IMR-90 (cell line): ENCODE data around the gene PRDM9. TPM values are rescaled to one million over a fixed set of nuclear protein-coding genes. Genes with fewer than 3 reads are reported as not detected.

ENCODE experiments used
- ATAC-seq: fragments of 200-7000 bp; cut with Tn5 transposase; 2 replicates; pipeline ENCODE4 v1.9.1; 2020; ENCODE audit warnings: low read depth, mild to moderate bottlenecking, moderate library complexity
- BruUV-seq: library from RNA; stranded (reverse); fragments of 400-500 nt; replicated peaks from 2 replicates; lab custom pipeline; 2021; lab: Mats Ljungman, UMichigan
- CTCF ChIA-PET: fragments of 300-600 bp; formaldehyde crosslinking; extraction: SDS; loops from one replicate; lab custom pipeline; 2021; ENCODE audit warnings: antibody characterized with exemption; lab: Yijun Ruan, JAX
- POLR2A ChIA-PET: fragments of 300-600 bp; sonication (Branson Sonifier 250); formaldehyde crosslinking; loops from one replicate; lab custom pipeline; 2022; ENCODE audit warnings: antibody characterized with exemption; ENCODE audit not compliant: unreplicated experiment; lab: Charles Lee
- DNase-seq: peaks from one replicate; pipeline ENCODE4 v3.0.0; 2013
- H2AFZ ChIP-seq: replicated peaks from 2 replicates; pipeline ENCODE3; 2013; ENCODE audit warnings: low read length, mild to moderate bottlenecking; ENCODE audit not compliant: poor library complexity
- H2AK5ac ChIP-seq: 2 replicates; pipeline ENCODE4 v1.6.1; 2013; ENCODE audit warnings: low read depth, low read length, inconsistent platforms
- H2AK9ac ChIP-seq: replicated peaks from 2 replicates; pipeline ENCODE3; 2013; ENCODE audit warnings: mild to moderate bottlenecking, low read depth, low read length, moderate library complexity; ENCODE audit not compliant: poor library complexity
- H2BK120ac ChIP-seq: 2 replicates; pipeline ENCODE4 v1.6.1; 2013; ENCODE audit warnings: low read depth, low read length, inconsistent platforms
- H2BK15ac ChIP-seq: 3 replicates; pipeline ENCODE4 v1.6.1; 2013; ENCODE audit warnings: low read depth, low read length, inconsistent platforms
- H2BK20ac ChIP-seq: 2 replicates; pipeline ENCODE4 v1.6.1; 2013; ENCODE audit warnings: low read depth, mild to moderate bottlenecking, inconsistent platforms, low read length, moderate library complexity
- H2BK5ac ChIP-seq: 2 replicates; pipeline ENCODE4 v1.6.1; 2013; ENCODE audit warnings: mild to moderate bottlenecking, low read depth, low read length, inconsistent platforms; ENCODE audit not compliant: poor library complexity, severe bottlenecking
- H3K14ac ChIP-seq: replicated peaks from 2 replicates; pipeline ENCODE4 v1.6.1; 2013; ENCODE audit warnings: low read depth, low read length, inconsistent platforms
- H3K18ac ChIP-seq: 2 replicates; pipeline ENCODE4 v1.6.1; 2013; ENCODE audit warnings: low read depth, low read length, control low read depth
- H3K23ac ChIP-seq: 2 replicates; pipeline ENCODE4 v1.6.1; 2013; ENCODE audit warnings: low read depth, low read length, inconsistent platforms
- H3K27ac ChIP-seq: 2 replicates; pipeline ENCODE4 v1.5.1; 2013; ENCODE audit warnings: mild to moderate bottlenecking, control low read depth, low read length; ENCODE audit not compliant: insufficient read depth
- H3K27me3 ChIP-seq: 2 replicates; pipeline ENCODE4 v1.6.1; 2013; ENCODE audit warnings: low read length; ENCODE audit not compliant: control insufficient read depth, insufficient read depth
- H3K36me3 ChIP-seq: 2 replicates; pipeline ENCODE4 v1.6.1; 2013; ENCODE audit warnings: low read length, mixed read lengths; ENCODE audit not compliant: control insufficient read depth, insufficient read depth
- H3K4ac ChIP-seq: 2 replicates; pipeline ENCODE4 v1.6.1; 2013; ENCODE audit warnings: low read depth, low read length, inconsistent platforms
- H3K4me1 ChIP-seq: 2 replicates; pipeline ENCODE4 v1.6.1; 2013; ENCODE audit warnings: low read length, mixed read lengths; ENCODE audit not compliant: control insufficient read depth, insufficient read depth
- H3K4me2 ChIP-seq: 2 replicates; pipeline ENCODE4 v1.6.1; 2013; ENCODE audit warnings: low read depth, mild to moderate bottlenecking, control low read depth, low read length, moderate library complexity
- H3K4me3 ChIP-seq: 2 replicates; pipeline ENCODE4 v1.5.1; 2013; ENCODE audit warnings: low read depth, mild to moderate bottlenecking, control low read depth, low read length, moderate library complexity; ENCODE audit not compliant: insufficient read depth
- H3K56ac ChIP-seq: 2 replicates; pipeline ENCODE4 v1.6.1; 2013; ENCODE audit warnings: low read length, inconsistent platforms; ENCODE audit not compliant: insufficient read depth; ENCODE audit errors: extremely low read depth
- H3K79me1 ChIP-seq, 2 experiments: 2 replicates each; pipeline ENCODE4 v1.6.1; 2013; ENCODE audit warnings: low read length in 2 of 2, inconsistent platforms in 1 of 2, low read depth in 1 of 2
- H3K9ac ChIP-seq: 2 replicates; pipeline ENCODE4 v1.6.1; 2013; ENCODE audit warnings: low read depth, low read length, control low read depth
- H3K9me1 ChIP-seq: 2 replicates; pipeline ENCODE4 v1.6.1; 2013; ENCODE audit warnings: low read length, inconsistent platforms; ENCODE audit not compliant: insufficient read depth
- H3K9me3 ChIP-seq: 2 replicates; pipeline ENCODE4 v1.6.1; 2013; ENCODE audit warnings: low read length; ENCODE audit not compliant: control insufficient read depth, insufficient read depth
- H4K20me1 ChIP-seq: 2 replicates; pipeline ENCODE4 v1.6.1; 2013; ENCODE audit warnings: low read length, inconsistent platforms; ENCODE audit not compliant: insufficient read depth
- H4K5ac ChIP-seq: 2 replicates; pipeline ENCODE4 v1.6.1; 2013; ENCODE audit warnings: mild to moderate bottlenecking, low read depth, low read length, control low read depth
- H4K8ac ChIP-seq, 2 experiments: 2 replicates each; pipeline ENCODE4 v1.6.1; 2013; ENCODE audit warnings: low read depth in 2 of 2, low read length in 2 of 2, control low read depth in 1 of 2, inconsistent platforms in 1 of 2
- H4K91ac ChIP-seq: 2 replicates; pipeline ENCODE4 v1.6.1; 2013; ENCODE audit warnings: low read depth, low read length, inconsistent platforms; ENCODE audit not compliant: insufficient read depth
- BHLHE40 ChIP-seq: fragments of 150-350 bp; IDR thresholded peaks from 2 replicates; pipeline ENCODE4 v1.6.1; 2016; ENCODE audit warnings: mild to moderate bottlenecking, low read depth, low read length
- CEBPB ChIP-seq: IDR thresholded peaks from 2 replicates; pipeline ENCODE4 v1.6.1; 2012; ENCODE audit warnings: low read depth, low read length, improper control_type of control experiment
- CHD1 ChIP-seq: IDR thresholded peaks from 2 replicates; pipeline ENCODE4 v1.6.1; 2012; ENCODE audit warnings: low read depth, low read length, improper control_type of control experiment
- CTCF ChIP-seq: conservative IDR thresholded peaks from 2 replicates; pipeline ENCODE4 v1.5.1; 2012; ENCODE audit warnings: mild to moderate bottlenecking, low read depth, low read length, improper control_type of control experiment
- ELK1 ChIP-seq: fragments of 150-350 bp; IDR thresholded peaks from 2 replicates; pipeline ENCODE4 v1.6.1; 2016; ENCODE audit warnings: low read depth, mild to moderate bottlenecking, low read length, moderate library complexity, borderline replicate concordance
- FOS ChIP-seq: fragments of 150-350 bp; IDR thresholded peaks from 2 replicates; pipeline ENCODE4 v1.6.1; 2016; ENCODE audit warnings: low read depth, low read length
- MAFK ChIP-seq: IDR thresholded peaks from 2 replicates; pipeline ENCODE4 v1.6.1; 2012; ENCODE audit warnings: low read depth, low read length, improper control_type of control experiment
- MAZ ChIP-seq: IDR thresholded peaks from 2 replicates; pipeline ENCODE4 v1.6.1; 2012; ENCODE audit warnings: low read depth, mild to moderate bottlenecking, low read length, improper control_type of control experiment, moderate library complexity, borderline replicate concordance
- NFE2L2 ChIP-seq: fragments of 150-350 bp; IDR thresholded peaks from 2 replicates; pipeline ENCODE4 v1.6.1; 2016; ENCODE audit warnings: low read depth, mild to moderate bottlenecking, low read length
- POLR2A ChIP-seq: IDR thresholded peaks from 2 replicates; pipeline ENCODE4 v1.6.1; 2012; ENCODE audit warnings: mild to moderate bottlenecking, low read depth, low read length
- RAD21 ChIP-seq: IDR thresholded peaks from 2 replicates; pipeline ENCODE4 v1.6.1; 2012; ENCODE audit warnings: low read length, improper control_type of control experiment
- RCOR1 ChIP-seq: IDR thresholded peaks from 2 replicates; pipeline ENCODE4 v1.6.1; 2012; ENCODE audit warnings: mild to moderate bottlenecking, low read length, improper control_type of control experiment; ENCODE audit not compliant: insufficient replicate concordance
- RFX5 ChIP-seq: IDR thresholded peaks from 2 replicates; pipeline ENCODE4 v1.8.0; 2012; ENCODE audit warnings: low read depth, mild to moderate bottlenecking, low read length, moderate library complexity
- SMC3 ChIP-seq: fragments of 150-350 bp; IDR thresholded peaks from 2 replicates; pipeline ENCODE4 v1.6.1; 2016; ENCODE audit warnings: low read depth, mild to moderate bottlenecking, antibody characterized with exemption, low read length, moderate library complexity
- USF2 ChIP-seq: fragments of 150-350 bp; IDR thresholded peaks from 2 replicates; pipeline ENCODE4 v1.6.1; 2017; ENCODE audit warnings: mild to moderate bottlenecking, antibody characterized with exemption, low read length, low read depth
- WGBS, 2 experiments: methylation state at CpG; one replicate each; pipeline versions ENCODE4 v1.1.5 to v1.1.7; 2013; ENCODE audit warnings: missing lambda C conversion rate in 2 of 2; ENCODE audit not compliant: insufficient read length in 1 of 2; ENCODE audit errors: extremely low coverage in 2 of 2; 5-methylcytosine and 5-hydroxymethylcytosine counted together
- dilution Hi-C: fragments of 300-500 bp; cut with HindIII; formaldehyde crosslinking; loops from one replicate; pipeline ENCODE4 v1.14.3; 2018; ENCODE audit warnings: low sequenced_read_pairs; ENCODE audit not compliant: unreplicated experiment
- in situ Hi-C: fragments of 300-500 bp; cut with MboI; formaldehyde crosslinking; loops from 3 replicates; pipeline ENCODE4 v1.14.3; 2019; ENCODE audit warnings: low sequenced_read_pairs, inconsistent platforms, mixed read lengths
- intact Hi-C: fragments of 100-400 bp; cut with micrococcal nuclease; formaldehyde crosslinking; loops from 2 replicates; pipeline ENCODE4 v1.10.0; 2022
- polyA plus RNA-seq, 3 experiments: library from polyadenylated mRNA; depleted of rRNA; stranded (reverse); fragments of >200 nt; gene quantifications; 2 replicates each; pipeline ENCODE4 v1.2.3, GENCODE V29; 2012; ENCODE audit warnings: low replicate concordance in 1 of 3
- total RNA-seq: library from RNA; depleted of rRNA; stranded (reverse); fragments of >200 nt; gene quantifications from 2 replicates; pipeline ENCODE4 v1.2.3, GENCODE V29; 2012

PRDM9 gene
- total and polyA plus RNA-seq, 2 of the 4 experiments (the other 2 are of a cell fraction), result not detected

GRCh38 chr5:23528677-23529076 is 21.3 kb downstream of the PRDM9 start:
- intact Hi-C loops (no loop called here), dilution Hi-C loops (no loop called here), in situ Hi-C loops (no loop called here)
- no peak overlapping the region for H2AK5ac ChIP-seq
- no peaks in the 10 kb centered on the region for H3K36me3 ChIP-seq
- H3K18ac ChIP-seq, result no peak overlapping the region
- H4K5ac ChIP-seq, result no peak overlapping the region
- H3K23ac ChIP-seq, result no peak overlapping the region
- no CpG with 5 or more reads among the region's 4 CpGs for WGBS, 2 experiments
- no peak overlapping the region for H2BK120ac ChIP-seq
- ChIA-PET POLR2A (no interaction called here), CTCF (no interaction called here)
- ATAC-seq (no peak), DNase-seq (no peak)
- H3K4me2 ChIP-seq, result no peak overlapping the region
- no peak overlapping the region for H2BK5ac ChIP-seq
- no peak for TF ChIP-seq BHLHE40
- no peak for TF ChIP-seq MAZ
- TF ChIP-seq USF2, result no peak
- no peak for TF ChIP-seq MAFK
- no peak for TF ChIP-seq NFE2L2
- no peak for TF ChIP-seq POLR2A
- TF ChIP-seq ELK1, result no peak
- no peak for TF ChIP-seq CHD1
- TF ChIP-seq RAD21, result no peak
- TF ChIP-seq RFX5, result no peak
- TF ChIP-seq FOS, result no peak
- no peak for TF ChIP-seq CEBPB
- TF ChIP-seq RCOR1, result no peak
- no peak for TF ChIP-seq CTCF
- TF ChIP-seq SMC3, result no peak
- H4K8ac ChIP-seq, result no peak overlapping the region
- no peak overlapping the region for H3K9ac ChIP-seq
- H3K4ac ChIP-seq, result no peak overlapping the region
- no peak overlapping the region for H2BK20ac ChIP-seq
- H2AFZ ChIP-seq, result no peak overlapping the region
- H3K9me1 ChIP-seq, result no peaks in the 10 kb centered on the region
- no TSS peak for BruUV-seq
- H3K27me3 ChIP-seq, result no peaks in the 10 kb centered on the region
- no peak overlapping the region for H3K14ac ChIP-seq
- H4K20me1 ChIP-seq, result no peaks in the 10 kb centered on the region
- no peaks in the 10 kb centered on the region for H3K79me1 ChIP-seq
- no peaks in the 10 kb centered on the region for H3K4me1 ChIP-seq
- no peak overlapping the region for H4K91ac ChIP-seq
- H3K9me3 ChIP-seq, result peaks cover 7% of the 10 kb centered on the region
- H3K27ac ChIP-seq, result no peak overlapping the region
- H2AK9ac ChIP-seq, result no peak overlapping the region
- H2BK15ac ChIP-seq, result no peak overlapping the region
- no peak overlapping the region for H3K4me3 ChIP-seq
- no peak overlapping the region for H3K56ac ChIP-seq
